HG02798 (cell line): ENCODE data around the gene CLEC17A.
"Not testable (repeated sequence)": the region's sequence is repeated elsewhere in the genome, so short reads cannot be mapped to it uniquely, and the experiment has no call there.

Experiments used
- ATAC-seq: cut with Tn5 transposase; IDR thresholded peaks from one replicate; pipeline ENCODE4 v1.9.1; 2021; ENCODE audit warnings: mild to moderate bottlenecking; ENCODE audit not compliant: unreplicated experiment, poor library complexity

The CLEC17A gene, protein sequence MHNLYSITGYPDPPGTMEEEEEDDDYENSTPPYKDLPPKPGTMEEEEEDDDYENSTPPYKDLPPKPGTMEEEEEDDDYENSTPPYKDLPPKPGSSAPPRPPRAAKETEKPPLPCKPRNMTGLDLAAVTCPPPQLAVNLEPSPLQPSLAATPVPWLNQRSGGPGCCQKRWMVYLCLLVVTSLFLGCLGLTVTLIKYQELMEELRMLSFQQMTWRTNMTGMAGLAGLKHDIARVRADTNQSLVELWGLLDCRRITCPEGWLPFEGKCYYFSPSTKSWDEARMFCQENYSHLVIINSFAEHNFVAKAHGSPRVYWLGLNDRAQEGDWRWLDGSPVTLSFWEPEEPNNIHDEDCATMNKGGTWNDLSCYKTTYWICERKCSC

DNA sequence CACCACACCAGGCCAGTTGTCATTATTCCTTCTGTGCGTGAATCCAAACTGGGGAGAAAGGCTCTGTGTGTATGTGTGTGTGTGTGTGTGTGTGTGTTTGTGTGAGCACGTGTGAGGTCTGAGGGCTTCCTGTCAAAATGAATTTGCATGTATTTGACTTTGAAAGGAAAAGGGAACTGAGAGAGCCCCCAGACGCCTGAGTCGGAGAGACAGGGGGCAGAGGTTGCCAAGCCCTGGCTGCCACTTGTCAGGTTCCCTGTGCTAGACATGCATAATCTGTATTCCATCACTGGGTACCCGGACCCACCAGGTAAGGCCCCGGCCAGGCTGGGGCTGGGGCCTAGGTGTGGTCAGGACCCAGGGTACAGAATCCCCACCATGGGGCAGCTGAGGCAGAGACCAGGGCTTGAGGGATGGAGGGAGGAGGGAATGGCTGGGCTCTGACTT, at the start of gene CLEC17A:
TSS of gene CLEC17A (plus strand) at position 191 of the 447 bp plus-strand sequence. CDS start at position 268, 77 bp downstream.
- peak; percentile 29 for ATAC-seq

DNA sequence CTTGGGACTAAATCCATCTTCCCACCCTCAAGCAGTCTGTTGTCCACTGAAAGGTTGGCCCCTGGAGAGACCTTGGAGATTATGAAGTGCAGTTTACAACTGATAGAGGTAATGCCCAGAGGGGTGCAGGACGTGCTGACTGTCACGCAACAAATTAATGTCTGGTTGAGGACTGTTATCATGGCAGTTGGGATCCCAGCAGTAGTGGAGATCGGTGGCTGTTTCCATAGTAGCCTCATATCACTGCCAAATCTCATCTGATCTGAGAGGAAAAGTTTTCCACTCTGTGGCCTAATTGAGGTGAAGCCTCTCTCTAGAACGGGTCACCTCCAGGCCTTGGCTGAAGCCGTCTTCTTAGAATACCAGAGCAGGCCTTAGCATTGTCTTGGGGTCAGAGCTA, 49.4 kb upstream of the CLEC17A start:
- ATAC-seq, result no peak

DNA sequence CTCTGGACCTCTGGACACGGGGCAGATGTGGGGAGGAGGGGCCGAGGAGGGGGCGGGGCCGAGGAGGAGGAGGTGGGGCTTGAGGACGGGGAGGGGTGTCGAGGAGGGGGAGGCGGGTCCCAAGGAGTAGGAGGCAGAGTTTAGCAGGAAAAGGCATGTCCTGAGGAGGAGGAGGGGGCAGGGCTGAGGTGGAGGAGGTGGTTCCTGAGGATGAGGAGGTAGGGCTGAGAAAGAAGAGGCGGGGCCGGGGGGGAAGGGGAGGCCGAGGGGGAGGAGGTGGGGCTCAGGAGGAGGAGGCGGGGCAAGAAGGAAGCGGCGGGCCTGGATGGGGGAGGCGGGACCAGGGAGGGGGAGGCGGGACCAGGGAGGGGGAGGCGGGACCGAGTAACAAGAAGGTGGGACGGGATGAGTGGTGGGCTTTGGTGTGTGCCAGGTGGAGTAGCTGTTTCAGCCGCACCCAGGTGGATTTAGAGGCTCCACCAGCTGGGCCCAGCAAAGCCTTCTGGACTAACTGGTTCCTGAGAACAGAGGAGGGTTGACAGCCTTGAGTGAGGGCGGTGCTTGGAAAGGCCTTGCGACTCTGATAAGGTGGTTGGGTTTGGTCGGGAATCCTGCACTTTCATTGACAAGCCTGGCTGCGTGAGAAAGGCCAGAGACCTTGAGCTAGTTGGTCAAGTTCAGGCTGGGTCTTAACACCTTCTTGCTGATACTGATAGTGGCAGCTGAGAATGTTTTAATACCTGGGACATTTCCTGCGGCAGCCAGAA, 45.8 kb upstream of the CLEC17A start:
- no peak for ATAC-seq

DNA sequence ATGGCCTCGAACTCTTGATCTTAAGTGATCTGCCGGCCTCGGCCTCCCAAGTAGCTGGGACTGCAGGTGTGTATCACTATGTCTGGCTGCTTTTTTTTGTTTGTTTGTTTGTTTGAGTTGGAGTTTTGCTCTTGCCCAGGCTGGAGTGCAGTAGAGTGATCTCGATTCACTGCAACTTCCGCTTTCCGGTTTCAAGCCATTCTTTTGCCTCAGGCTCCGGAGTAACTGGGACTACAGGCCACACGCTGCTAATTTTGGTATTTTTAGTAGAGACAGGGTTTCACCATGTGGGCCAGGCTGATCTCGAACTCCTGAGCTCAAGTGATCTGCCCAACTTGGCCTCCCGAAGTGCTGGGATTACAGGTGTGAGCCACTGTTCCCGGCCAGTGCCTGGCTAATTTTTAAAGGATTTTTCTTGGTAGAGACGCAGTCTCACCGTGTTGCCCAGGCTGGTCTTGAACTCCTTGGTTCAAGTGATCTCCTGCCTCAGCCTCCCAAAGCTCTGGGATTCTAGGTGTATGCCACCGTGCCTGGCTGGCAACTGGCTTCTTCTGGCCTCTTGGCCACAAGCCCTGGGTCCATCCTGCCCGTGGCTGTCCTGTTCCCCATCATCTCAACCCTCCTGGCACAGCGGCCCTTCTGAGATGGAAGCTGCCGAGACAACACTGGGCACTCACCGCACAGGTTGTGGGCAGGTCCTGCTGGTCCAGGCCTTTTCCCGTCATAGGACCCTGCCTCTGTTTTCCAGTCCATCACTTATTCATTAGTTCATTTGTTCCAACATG, 42.0 kb upstream of the CLEC17A start:
- no peak for ATAC-seq

DNA sequence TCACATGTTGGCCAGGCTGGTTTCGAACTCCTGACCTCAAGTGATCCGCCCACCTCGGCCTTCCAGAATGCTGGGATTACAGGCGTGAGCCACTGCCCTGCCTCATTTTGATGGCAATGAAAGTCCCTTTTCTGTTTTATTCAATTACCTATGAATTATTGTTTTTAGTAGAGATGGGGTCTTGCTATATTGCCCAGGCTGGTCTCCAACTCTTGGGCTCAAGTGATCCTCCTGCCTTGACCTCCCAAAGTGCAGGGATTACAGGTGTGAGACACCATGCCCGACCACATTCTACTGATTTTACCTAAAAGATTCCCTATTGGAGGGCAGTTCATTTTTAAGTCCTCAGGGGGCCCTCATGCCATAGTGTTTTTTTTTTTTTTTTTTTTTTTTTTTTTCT, 40.9 kb upstream of the CLEC17A start:
- ATAC-seq, result not testable (repeated sequence)

DNA sequence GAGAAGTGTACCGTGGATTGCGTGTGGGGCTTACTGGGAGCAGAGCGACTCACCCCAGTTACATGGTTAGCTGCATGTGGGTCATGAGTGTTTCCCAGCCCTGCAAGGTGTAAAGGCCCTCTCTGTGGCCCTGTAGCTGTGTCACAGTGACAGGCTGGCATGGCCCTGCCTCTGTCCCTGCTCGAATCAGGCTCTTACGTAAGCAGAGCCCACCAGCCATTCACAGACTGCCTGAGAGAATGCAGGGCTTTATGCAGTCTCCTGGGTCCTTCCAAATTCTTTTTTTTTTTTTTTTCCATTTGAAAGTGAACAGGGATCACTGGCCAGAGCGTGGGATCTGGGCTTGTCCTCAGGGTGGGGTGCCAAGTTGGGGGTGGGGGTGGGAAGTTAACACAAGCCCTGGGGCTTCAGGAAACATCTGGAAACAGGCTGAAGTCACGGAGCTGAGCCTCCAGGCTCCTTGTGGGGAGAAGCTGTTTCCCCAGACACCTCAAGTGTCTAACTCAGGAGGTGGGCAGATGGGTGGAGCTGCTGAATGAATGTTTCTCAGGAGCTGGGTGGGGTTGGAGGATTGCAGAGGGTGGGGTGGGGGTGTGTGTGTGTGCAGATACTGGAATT, 40.1 kb upstream of the CLEC17A start:
- ATAC-seq, result no peak

DNA sequence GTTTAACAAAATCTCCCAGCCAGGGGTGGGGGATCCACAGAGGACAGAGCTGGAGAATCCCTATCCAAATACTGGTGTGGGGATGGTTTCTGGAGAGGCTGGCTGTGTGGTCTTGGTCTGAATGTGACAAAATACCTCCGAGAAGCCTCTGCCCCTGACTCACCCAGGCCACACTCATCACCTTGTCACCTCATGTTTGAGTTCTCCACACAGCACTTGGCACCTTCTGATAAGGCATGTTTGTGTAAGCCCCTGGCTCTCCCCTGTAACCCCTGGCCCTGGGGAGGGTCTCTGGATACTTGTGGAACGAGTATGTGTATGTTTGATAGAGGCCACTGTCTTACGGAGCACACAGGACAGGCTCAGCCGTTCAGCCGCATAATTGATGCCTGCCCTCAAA, 38.8 kb upstream of the CLEC17A start:
- ATAC-seq, result no peak

DNA sequence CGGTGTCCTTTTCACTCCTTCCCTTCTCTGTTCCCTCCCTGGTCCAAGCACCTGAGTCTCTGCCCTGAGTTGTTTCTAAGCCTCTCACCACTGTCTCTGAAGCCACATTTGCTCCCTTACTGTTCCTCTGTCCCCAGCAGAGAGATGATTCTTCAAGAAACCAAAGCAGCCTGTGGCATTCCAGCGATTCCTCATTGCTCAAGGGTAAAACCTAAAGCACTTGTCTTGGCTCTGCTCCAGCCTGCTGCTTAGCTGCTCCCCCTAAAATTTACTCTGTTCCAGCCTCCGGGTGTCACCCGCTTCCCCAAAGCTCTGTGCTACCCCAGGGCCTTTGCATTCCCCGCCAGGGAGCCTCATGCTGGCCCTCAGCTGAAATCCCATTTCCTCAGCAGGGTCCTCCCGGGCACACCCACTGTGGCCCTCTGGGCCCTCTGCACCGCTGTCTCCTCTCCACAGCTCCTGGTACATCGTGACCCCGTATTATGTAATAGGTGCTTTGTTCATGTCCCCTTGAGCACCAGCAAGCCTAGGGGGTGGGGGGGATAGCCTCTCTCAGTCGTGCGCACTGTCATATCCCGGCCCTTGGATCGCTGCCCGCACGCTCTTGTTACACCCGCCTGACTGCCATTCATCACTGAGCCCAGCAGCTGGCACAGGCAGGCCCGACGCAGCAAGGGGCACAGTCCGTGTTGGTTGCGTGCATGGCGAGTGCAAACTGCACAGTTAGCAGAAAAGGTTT, 37.7 kb upstream of the CLEC17A start:
- ATAC-seq, result no peak

DNA sequence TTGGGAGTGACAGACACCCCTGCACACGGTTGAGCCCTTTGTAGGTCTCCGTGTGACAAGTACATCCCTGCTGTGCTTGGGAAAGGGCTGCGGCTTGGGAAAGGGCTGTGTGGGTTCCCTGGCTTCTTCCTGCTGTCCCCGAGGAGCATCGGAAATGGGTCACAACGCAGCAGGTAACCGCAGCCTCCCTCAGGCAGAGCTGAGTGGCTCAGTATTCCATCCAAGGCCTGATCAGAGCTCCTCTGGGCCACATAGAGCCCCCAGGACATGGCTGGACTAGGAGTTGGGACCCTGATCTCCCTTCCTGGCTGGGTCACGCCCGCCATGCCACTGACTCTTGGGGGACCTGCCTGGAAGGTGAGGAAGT, 37.2 kb upstream of the CLEC17A start:
- no peak for ATAC-seq

DNA sequence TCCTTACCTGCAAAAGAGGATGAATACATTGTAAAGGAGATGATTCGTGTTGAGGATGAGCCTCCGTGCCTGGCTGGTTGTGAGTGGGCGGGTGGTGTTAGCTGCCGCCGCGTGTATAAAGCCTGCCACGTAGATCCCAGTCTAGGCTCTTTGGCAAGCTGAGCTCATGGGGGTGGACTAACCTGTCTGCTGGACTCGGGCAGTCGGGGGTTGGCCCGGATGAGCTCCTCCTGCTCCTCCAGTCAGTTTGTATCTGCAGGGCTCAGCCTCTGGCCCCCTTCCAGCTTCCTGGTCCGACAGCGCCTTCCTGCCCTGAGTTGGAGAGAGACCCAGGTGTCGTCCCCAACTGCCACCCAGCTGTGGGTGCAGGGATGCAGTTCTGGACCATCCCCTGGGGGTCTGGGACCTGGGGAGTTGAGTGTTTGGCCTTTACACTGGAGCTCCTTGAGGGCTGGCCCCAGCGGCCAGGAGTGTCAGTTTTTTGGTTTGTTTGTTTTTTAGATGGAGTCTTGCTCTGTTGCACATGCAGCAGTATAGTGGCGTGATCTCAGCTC, 32.6 kb upstream of the CLEC17A start:
- ATAC-seq, result no peak

DNA sequence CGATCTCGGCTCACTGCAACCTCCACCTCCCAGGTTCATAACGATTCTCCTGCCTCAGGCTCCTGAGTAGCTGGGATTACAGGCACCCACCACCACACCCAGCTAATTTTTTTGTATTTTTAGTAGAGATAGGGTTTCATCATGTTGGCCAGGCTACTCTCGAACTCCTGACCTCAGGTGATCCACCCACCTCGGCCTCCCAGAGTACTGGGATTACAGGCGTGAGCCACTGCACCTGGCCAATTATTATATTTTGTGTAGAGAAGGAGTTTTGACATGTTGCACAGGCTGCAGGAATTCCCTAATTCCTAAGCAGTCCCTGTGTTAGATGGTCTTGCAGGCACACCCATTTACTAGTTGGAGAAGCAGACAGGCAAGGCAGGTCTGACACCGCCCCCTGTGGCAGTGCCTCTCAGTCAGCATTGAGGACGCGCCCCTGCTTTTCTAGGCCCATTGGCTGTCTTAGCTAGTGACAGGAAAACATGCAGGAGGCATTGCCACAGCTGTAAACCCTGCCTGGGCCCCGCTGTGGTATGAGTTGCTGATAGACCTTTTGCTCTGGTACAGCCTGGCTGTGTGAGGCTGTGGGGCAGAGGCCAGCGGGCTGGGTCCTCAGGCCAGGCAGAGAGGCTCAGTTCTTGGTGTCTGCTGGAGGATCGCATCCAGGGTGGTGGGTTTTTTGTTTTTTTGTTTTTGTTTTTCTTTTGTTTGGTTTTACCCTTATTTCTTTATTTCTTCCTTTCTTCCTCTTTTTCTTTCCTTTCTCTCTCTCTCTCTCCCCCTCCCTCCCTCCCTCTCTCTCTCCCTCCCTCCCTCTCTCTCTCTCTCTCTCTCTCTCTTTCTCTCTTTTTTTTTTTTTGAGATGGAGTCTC, 31.5 kb upstream of the CLEC17A start:
- ATAC-seq, result not testable (repeated sequence)

DNA sequence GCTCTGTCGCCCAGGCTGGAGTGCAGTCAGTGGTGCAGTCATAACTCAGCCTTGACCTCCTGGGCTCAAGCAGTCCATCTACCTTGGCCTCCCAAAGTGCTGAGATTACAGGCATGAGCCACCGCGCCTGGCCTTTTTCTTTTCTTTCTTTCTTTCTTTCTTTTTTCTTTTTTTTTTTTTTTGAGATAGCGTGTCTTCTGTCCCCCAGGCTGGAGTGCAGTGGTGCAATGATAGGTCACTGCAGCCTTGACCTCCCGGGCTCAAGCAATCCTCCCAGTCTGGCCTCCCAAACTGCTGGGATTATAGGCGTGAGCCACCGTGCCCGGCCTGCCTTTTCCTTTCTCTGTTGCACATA, 30.9 kb upstream of the CLEC17A start:
- ATAC-seq, result not testable (repeated sequence)

DNA sequence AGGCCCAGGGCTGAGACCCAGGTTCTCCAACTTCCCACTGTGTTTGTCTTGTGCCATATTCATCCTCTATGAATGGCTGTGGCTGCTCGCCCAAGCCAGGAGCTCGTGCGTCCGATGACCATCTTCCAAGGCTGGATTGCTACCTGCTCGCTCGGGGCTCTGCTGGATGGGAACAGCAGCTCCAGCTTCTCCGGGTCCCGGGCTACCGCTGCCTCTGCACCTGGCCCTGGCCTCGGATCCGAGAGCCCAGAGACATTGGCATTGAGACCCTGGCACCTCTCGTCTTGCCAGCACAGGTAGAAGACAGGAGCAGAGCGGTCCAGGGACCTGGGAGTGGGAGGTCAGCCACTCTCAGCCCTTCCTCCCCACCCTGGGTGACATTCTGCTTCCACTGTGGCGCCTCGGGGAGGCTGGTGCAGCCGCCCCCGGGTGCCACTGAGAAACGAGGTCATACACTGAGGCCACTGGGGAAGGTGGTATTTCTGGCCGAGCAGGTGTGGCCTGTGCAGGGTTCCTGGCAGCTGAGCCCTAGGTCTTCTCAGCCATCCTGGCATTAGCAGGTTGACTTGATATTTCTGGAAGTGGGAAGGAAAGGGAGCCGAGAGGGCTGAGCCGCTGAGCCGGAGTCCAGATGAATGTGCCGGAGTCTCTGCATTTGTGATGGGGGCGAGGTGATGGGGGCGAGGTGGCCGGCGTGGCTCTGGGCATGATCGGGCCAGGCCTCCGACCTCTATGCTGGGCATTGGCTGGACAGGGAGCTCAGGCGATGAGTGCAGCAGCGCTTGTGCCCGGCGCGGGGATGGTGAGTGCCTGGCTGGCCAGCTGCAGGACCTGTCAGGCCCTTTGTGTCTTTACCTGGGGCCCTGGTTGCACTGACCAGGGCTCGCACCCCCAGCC, 29.6 kb upstream of the CLEC17A start:
- ATAC-seq, result no peak

DNA sequence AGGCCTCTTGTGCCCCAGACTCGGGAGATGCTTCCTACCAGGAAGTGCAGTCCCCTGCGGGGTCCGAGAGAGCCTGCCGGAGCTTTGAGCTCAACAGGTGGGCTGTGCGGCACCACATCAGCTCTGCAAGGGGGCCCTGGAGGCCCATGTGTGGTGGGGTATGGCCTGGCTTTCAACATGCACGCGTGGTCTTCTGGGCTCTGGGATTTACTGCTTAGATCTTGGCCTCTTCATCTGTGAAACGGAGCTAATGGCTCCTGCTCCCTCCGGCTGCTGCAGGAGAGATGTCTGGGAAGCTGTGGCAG, 29.0 kb upstream of the CLEC17A start:
- no peak for ATAC-seq

DNA sequence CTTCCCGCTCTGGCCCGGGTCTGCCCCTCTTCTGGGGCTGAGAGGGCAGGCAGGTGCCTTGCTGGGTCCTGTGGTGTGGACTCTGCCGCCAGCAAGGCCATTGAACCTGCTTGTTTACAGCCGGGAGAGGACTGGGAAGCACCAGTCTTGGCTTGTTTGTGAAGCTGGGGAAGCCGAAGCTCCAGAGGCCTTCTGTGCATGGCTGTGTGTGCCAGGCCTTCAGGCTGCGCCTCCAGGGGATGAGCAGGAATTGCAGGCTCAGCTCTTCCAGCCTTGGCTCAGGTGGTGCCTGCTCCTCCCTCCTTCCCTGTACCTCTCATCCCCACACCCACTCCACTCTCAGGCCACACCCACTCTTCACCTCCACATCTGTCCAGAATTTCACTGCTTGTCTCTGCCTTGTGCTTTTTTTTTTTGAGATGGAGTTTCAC, 28.5 kb upstream of the CLEC17A start:
- no peak for ATAC-seq

DNA sequence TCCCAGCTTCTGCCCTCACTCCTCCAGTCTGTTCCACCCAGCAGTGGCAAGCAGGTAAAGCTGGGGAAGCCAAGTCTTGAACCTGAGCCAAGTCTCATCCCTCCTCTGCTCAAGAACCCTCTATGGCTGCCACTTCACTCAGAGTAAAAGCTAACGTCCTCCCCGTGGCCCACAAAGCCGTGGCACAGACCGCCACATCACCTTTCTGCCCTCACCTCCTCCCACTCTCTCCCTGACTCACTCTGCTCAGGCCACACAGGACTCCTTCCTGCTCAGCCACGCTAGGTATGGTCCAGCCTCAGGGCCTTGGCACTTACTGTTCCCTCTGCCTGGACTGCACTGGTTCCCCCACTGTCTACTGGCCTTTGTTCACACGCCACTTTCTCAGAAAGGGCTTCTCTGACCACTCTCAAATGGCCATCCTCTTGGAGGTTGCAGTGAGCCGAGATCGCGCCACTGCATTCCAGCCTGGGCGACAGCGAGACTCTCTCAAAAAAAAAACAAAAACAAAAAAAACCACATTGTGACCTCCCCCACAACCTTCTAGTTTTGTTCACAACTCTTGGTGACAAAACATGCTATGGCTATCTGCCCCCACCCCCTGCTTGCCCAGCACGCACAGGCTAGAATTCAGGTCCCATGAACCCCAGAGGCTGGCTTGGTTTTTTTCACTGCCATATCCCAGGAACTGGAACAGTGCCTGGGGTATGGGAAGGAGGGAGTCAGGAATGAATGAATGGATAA, 26.8 kb upstream of the CLEC17A start:
- ATAC-seq, result no peak

DNA sequence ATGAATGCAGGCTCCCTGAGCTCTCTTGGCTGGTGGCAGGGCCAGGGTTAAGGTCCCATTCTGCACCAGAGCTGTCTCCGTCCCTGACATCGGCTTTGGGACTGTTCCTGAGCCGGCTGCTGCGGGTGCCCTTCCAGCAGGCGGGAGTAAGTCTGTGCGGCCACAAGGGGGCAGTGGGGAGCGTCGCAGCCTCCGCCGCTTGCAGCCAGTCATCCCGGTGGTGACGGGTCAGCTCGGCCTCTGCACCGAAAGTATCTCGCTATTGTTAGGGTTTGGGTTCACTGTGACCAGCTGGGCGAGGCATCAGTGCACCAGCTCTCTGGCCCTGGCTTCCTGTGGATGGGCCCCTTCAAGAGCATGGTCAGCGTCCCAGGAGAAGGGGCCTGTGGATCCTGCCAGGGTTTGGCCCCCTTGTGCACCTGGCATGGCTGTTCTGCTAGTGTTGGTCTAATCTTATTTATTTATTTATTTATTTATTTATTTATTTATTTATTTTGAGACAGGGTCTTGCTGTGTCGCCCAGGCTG, 26.2 kb upstream of the CLEC17A start:
- peak; percentile 63 for ATAC-seq
